GM12878 (cell line): ENCODE results near the gene DYNLT4. TPM values are rescaled to one million over a fixed set of nuclear protein-coding genes. Genes with fewer than 3 reads are reported as not detected.

Source experiments
- BHLHE40 ChIP-seq, 2 experiments: fragments of 450-650 bp in 1 of 2; IDR thresholded peaks; 2 replicates each; pipeline ENCODE4 v1.6.1; 2011 to 2017; ENCODE audit warnings: low read depth in 2 of 2, borderline replicate concordance in 1 of 2, improper control_type of control experiment in 1 of 2, low read length in 1 of 2, mild to moderate bottlenecking in 1 of 2
- FOXM1 ChIP-seq: IDR thresholded peaks from 2 replicates; pipeline ENCODE4 v1.6.1; 2012; ENCODE audit warnings: low read depth, mild to moderate bottlenecking, inconsistent platforms, low read length, moderate library complexity
- NR2C2 ChIP-seq: IDR thresholded peaks from 2 replicates; pipeline ENCODE4 v1.6.1; 2011; ENCODE audit warnings: borderline replicate concordance, low read depth; ENCODE audit not compliant: control insufficient read depth, insufficient read length
- RB1 ChIP-seq: fragments of 450-650 bp; formaldehyde crosslinking; IDR thresholded peaks from 2 replicates; pipeline ENCODE4 v1.6.1; 2017; ENCODE audit warnings: mild to moderate bottlenecking, borderline replicate concordance
- RELA ChIP-seq: fragments of 450-650 bp; IDR thresholded peaks from 2 replicates; pipeline ENCODE4 v1.8.0; 2014; ENCODE audit warnings: borderline replicate concordance; ENCODE audit not compliant: partially characterized antibody
- SIN3A ChIP-seq: IDR thresholded peaks from 2 replicates; pipeline ENCODE4 v1.6.1; 2012; ENCODE audit warnings: low read depth, low read length, improper control_type of control experiment
- SMC3 ChIP-seq: IDR thresholded peaks from 2 replicates; pipeline ENCODE4 v1.6.1; 2011; ENCODE audit warnings: low read length, improper control_type of control experiment, borderline replicate concordance
- TCF12 ChIP-seq: IDR thresholded peaks from 2 replicates; pipeline ENCODE4 v1.6.1; 2011; ENCODE audit warnings: low read depth, mild to moderate bottlenecking, low read length
- WRNIP1 ChIP-seq: IDR thresholded peaks from 2 replicates; pipeline ENCODE4 v1.6.1; 2011; ENCODE audit warnings: low read depth, low read length, improper control_type of control experiment, borderline replicate concordance
- ZZZ3 ChIP-seq: IDR thresholded peaks from 2 replicates; pipeline ENCODE4 v1.6.1; 2011; ENCODE audit warnings: low read depth; ENCODE audit not compliant: control insufficient read depth, insufficient read length
- polyA plus RNA-seq, 11 experiments: library from polyadenylated mRNA; depleted of rRNA in 4 of 11; unstranded in 6 of 11; stranded (reverse) in 5 of 11; fragments of >200 nt; fragmentation: Nextera tagmentation in 4 of 11; fragmentation: Illumina TruSeq in 1 of 11; extraction: Ambion mirVana in 4 of 11; extraction: Trizol in 1 of 11; gene quantifications; 1 replicate in 1 of 11; 2 replicates in 10 of 11; pipeline versions ENCODE4 v1.2.1 to v1.2.3, GENCODE V29; 2011 to 2016; ENCODE audit warnings: inconsistent platforms in 2 of 11, missing spikeins in 2 of 11, low read depth in 1 of 11
- total RNA-seq, 4 experiments: library from RNA; depleted of rRNA in 3 of 4; stranded (reverse); fragments of >200 nt in 3 of 4; fragmentation: Illumina TruSeq in 1 of 4; extraction: Trizol in 1 of 4; gene quantifications; 2 replicates each; pipeline versions ENCODE4 v1.2.1 to v1.2.3, GENCODE V29; 2013 to 2021
- TF ChIP-seq, protein P1 (sequence below): fragments of 450-650 bp; IDR thresholded peaks from 2 replicates; pipeline ENCODE4 v1.6.1; 2016; ENCODE audit warnings: mild to moderate bottlenecking
- TF ChIP-seq, protein P2 (sequence below): fragments of 450-650 bp; IDR thresholded peaks from 2 replicates; pipeline ENCODE4 v1.6.1; 2017; ENCODE audit warnings: mild to moderate bottlenecking, low read depth, inconsistent platforms; ENCODE audit not compliant: poor library complexity, severe bottlenecking

The DYNLT4 gene
- total and polyA plus RNA-seq, 10 of the 15 experiments (the other 5 are each of a cell fraction or from before 2014, with no cell fraction given) = 0.23 to 0.28 TPM; not detected in 8

DNA sequence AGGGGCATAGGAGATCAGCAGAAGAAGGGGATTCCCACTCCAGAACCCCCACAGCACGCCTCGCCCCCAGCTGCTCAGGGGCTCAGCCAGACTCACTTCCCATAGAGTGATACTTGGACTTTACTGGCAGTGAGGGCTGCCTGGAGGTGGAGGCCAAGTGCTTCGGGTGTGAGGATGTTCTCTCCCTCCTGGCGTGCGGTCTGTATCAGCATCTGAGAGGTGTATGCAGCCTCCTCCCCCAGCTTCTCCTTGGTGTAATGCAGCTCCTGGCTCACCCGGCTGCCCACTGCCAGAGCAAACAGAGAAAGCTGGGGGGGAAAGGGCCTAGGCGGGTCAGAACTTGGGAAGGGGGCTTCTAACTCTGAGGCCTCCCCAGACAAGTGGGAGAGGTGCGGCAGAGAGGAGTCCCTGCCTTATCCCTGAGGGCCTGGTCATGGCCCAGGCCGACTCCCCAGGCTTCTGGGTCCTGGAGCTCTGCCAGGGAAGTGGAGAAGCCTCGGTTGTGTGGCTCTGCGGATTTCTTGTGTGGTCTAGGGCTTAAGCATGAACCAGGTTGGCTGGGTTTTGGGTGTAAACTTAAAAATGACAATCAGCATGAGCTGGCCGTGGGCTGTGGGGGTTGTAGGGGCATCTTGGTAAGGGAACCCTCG, 25.0 kb upstream of the DYNLT4 start (continued):
- TF ChIP-seq, protein P1, sequence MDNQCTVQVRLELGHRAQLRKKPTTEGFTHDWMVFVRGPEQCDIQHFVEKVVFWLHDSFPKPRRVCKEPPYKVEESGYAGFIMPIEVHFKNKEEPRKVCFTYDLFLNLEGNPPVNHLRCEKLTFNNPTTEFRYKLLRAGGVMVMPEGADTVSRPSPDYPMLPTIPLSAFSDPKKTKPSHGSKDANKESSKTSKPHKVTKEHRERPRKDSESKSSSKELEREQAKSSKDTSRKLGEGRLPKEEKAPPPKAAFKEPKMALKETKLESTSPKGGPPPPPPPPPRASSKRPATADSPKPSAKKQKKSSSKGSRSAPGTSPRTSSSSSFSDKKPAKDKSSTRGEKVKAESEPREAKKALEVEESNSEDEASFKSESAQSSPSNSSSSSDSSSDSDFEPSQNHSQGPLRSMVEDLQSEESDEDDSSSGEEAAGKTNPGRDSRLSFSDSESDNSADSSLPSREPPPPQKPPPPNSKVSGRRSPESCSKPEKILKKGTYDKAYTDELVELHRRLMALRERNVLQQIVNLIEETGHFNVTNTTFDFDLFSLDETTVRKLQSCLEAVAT = no peak
- TF ChIP-seq TCF12 = no peak
- no peak for TF ChIP-seq RELA
- no peak for TF ChIP-seq WRNIP1
- TF ChIP-seq, protein P2, sequence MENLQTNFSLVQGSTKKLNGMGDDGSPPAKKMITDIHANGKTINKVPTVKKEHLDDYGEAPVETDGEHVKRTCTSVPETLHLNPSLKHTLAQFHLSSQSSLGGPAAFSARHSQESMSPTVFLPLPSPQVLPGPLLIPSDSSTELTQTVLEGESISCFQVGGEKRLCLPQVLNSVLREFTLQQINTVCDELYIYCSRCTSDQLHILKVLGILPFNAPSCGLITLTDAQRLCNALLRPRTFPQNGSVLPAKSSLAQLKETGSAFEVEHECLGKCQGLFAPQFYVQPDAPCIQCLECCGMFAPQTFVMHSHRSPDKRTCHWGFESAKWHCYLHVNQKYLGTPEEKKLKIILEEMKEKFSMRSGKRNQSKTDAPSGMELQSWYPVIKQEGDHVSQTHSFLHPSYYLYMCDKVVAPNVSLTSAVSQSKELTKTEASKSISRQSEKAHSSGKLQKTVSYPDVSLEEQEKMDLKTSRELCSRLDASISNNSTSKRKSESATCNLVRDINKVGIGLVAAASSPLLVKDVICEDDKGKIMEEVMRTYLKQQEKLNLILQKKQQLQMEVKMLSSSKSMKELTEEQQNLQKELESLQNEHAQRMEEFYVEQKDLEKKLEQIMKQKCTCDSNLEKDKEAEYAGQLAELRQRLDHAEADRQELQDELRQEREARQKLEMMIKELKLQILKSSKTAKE = no peak
- TF ChIP-seq SMC3 = no peak
- no peak for TF ChIP-seq SIN3A
- TF ChIP-seq FOXM1 = no peak
- TF ChIP-seq BHLHE40 (IDR thresholded peaks at IDR 0.05; ENCODE audit: borderline replicate concordance in 1 of 2, low read depth in 2 of 2, low read length in 1 of 2) = no peak
- TF ChIP-seq NR2C2 = no peak
- TF ChIP-seq ZZZ3 = no peak
- TF ChIP-seq RB1 = no peak
